ENCODE data around the gene ELK4. TPM values are rescaled to one million over a fixed set of nuclear protein-coding genes. Genes with fewer than 3 reads are reported as not detected.

ELK4 gene
- total RNA-seq, 1 donor, result 30.2 TPM

- TF ChIP-seq CTCF (IDR thresholded peaks at IDR 0.05; ENCODE audit: insufficient read depth, low read depth, low read length), result no peak
- DNase-seq (ENCODE audit: low read depth), result no peak
These were observed 55.8 kb downstream of the ELK4 start for GRCh38 chr1:205576011-205576410.

GRCh38 chr1:205575294-205575885 is 56.4 kb downstream of the ELK4 start:
- no peak for TF ChIP-seq CTCF (IDR thresholded peaks at IDR 0.05; ENCODE audit: insufficient read depth, low read depth, low read length)
- H3K4me3 ChIP-seq (ENCODE audit: low read depth, low read length), result no peak overlapping the region
- no peak for DNase-seq (ENCODE audit: low read depth)

More at GRCh38 chr1:205576011-205576410, 55.8 kb downstream of the ELK4 start:
- H3K4me3 ChIP-seq (ENCODE audit: low read depth, low read length), result no peak overlapping the region

GRCh38 chr1:205572421-205572820 is 59.4 kb downstream of the ELK4 start:
- no peak for TF ChIP-seq CTCF (IDR thresholded peaks at IDR 0.05; ENCODE audit: insufficient read depth, low read depth, low read length)
- no peak overlapping the region for H3K4me3 ChIP-seq (ENCODE audit: low read depth, low read length)
- no peak for DNase-seq (ENCODE audit: low read depth)

GRCh38 chr1:205571747-205572146 is 60.1 kb downstream of the ELK4 start:
- H3K4me3 ChIP-seq (ENCODE audit: low read depth, low read length), result no peak overlapping the region
- no peak for TF ChIP-seq CTCF (IDR thresholded peaks at IDR 0.05; ENCODE audit: insufficient read depth, low read depth, low read length)
- no peak for DNase-seq (ENCODE audit: low read depth)

- no peak for TF ChIP-seq CTCF (IDR thresholded peaks at IDR 0.05; ENCODE audit: insufficient read depth, low read depth, low read length)
- H3K4me3 ChIP-seq (ENCODE audit: low read depth, low read length), result no peak overlapping the region
- no peak for DNase-seq (ENCODE audit: low read depth)
These were observed 60.8 kb downstream of the ELK4 start for GRCh38 chr1:205570796-205571537.

- TF ChIP-seq CTCF (IDR thresholded peaks at IDR 0.05; ENCODE audit: insufficient read depth, low read depth, low read length), result no peak
- no peak for DNase-seq (ENCODE audit: low read depth)
- H3K4me3 ChIP-seq (ENCODE audit: low read depth, low read length), result no peak overlapping the region
These were observed 61.7 kb downstream of the ELK4 start for GRCh38 chr1:205570173-205570501.
